CD14-positive monocyte (primary cell): ENCODE results near the gene CMSS1. TPM values are rescaled to one million over a fixed set of nuclear protein-coding genes. Genes with fewer than 3 reads are reported as not detected.

Experiments
- DNase-seq, 3 donors: peaks; one replicate each; pipeline ENCODE4 v3.0.0-alpha.2; 2011 to 2022
- H2AFZ ChIP-seq: 2 replicates; pipeline ENCODE4 v1.6.0; 2012; ENCODE audit warnings: mild to moderate bottlenecking, low read depth, low read length, inconsistent platforms; ENCODE audit not compliant: insufficient read depth, poor library complexity, severe bottlenecking
- H3K27ac ChIP-seq, 2 donors: 1 replicate in 1 of 2; 2 replicates in 1 of 2; pipeline ENCODE4 v1.5.1; 2012 to 2013; ENCODE audit warnings: low read length in 2 of 2, control low read depth in 1 of 2, inconsistent platforms in 1 of 2, low read depth in 1 of 2, mild to moderate bottlenecking in 1 of 2
- H3K27me3 ChIP-seq, 2 donors: one replicate each; pipeline versions ENCODE4 v1.6.0 to v1.6.1; 2011 to 2013; ENCODE audit warnings: low read length in 2 of 2; ENCODE audit not compliant: control insufficient read depth in 2 of 2, insufficient read depth in 2 of 2
- H3K36me3 ChIP-seq, 2 donors: replicated peaks in 1 of 2; 1 replicate in 1 of 2; 2 replicates in 1 of 2; pipeline versions ENCODE4 v1.5.1 to v1.6.1; 2012 to 2013; ENCODE audit warnings: low read length in 2 of 2, control low read depth in 1 of 2, inconsistent platforms in 1 of 2, mild to moderate bottlenecking in 1 of 2; ENCODE audit not compliant: insufficient read depth in 2 of 2, control insufficient read depth in 1 of 2
- H3K4me1 ChIP-seq, 2 donors: 1 replicate in 1 of 2; 2 replicates in 1 of 2; pipeline versions ENCODE4 v1.5.1 to v1.6.1; 2012 to 2013; ENCODE audit warnings: low read length in 2 of 2, control low read depth in 1 of 2, inconsistent platforms in 1 of 2, mild to moderate bottlenecking in 1 of 2, moderate library complexity in 1 of 2; ENCODE audit not compliant: insufficient read depth in 2 of 2, control insufficient read depth in 1 of 2
- H3K4me2 ChIP-seq: replicated peaks from 2 replicates; pipeline ENCODE3; 2012; ENCODE audit warnings: low read length, moderate library complexity, mild to moderate bottlenecking; ENCODE audit not compliant: poor library complexity, severe bottlenecking; ENCODE audit errors: extremely low read depth
- H3K4me3 ChIP-seq, 3 experiments: fragments of 200-600 bp in 1 of 3; sonication (generic) in 1 of 3; replicated peaks in 1 of 3; 1 replicate in 2 of 3; 2 replicates in 1 of 3; pipeline ENCODE4 v1.5.1; 2011 to 2013; ENCODE audit warnings: low read length in 3 of 3, mild to moderate bottlenecking in 3 of 3, control low read depth in 2 of 3, low read depth in 2 of 3, inconsistent platforms in 1 of 3, moderate library complexity in 1 of 3
- H3K79me2 ChIP-seq: 2 replicates; pipeline ENCODE4 v1.6.0; 2012; ENCODE audit warnings: mild to moderate bottlenecking, control low read depth, inconsistent platforms, low read length, moderate library complexity; ENCODE audit not compliant: insufficient read depth
- H3K9ac ChIP-seq: 2 replicates; pipeline ENCODE4 v1.6.0; 2017; ENCODE audit warnings: low read length, mild to moderate bottlenecking; ENCODE audit not compliant: insufficient read depth, poor library complexity, severe bottlenecking
- H3K9me3 ChIP-seq, 2 donors: replicated peaks in 1 of 2; 1 replicate in 1 of 2; 2 replicates in 1 of 2; pipeline versions ENCODE4 v1.5.1 to v1.6.1; 2012 to 2013; ENCODE audit warnings: low read length in 2 of 2, control low read depth in 1 of 2; ENCODE audit not compliant: control insufficient read depth in 1 of 2, insufficient read depth in 1 of 2
- H4K20me1 ChIP-seq: 2 replicates; pipeline ENCODE4 v1.6.0; 2012; ENCODE audit warnings: mild to moderate bottlenecking, low read length, control low read depth, moderate library complexity; ENCODE audit not compliant: insufficient read depth
- H3K27ac Mint-ChIP-seq, 7 donors: one replicate each; pipeline ENCODE4 v1.8.0; 2020; ENCODE audit warnings: mild to moderate bottlenecking in 7 of 7, mixed read lengths in 7 of 7, moderate library complexity in 6 of 7, inconsistent platforms in 2 of 7
- H3K27me3 Mint-ChIP-seq, 3 donors: one replicate each; pipeline ENCODE4 v1.8.0; 2021 to 2022; ENCODE audit warnings: low read depth in 3 of 3, mild to moderate bottlenecking in 3 of 3, mixed read lengths in 3 of 3, moderate library complexity in 3 of 3, inconsistent platforms in 1 of 3
- H3K36me3 Mint-ChIP-seq, 2 donors: one replicate each; pipeline ENCODE4 v1.8.0; 2020; ENCODE audit warnings: mixed read lengths in 2 of 2, inconsistent platforms in 1 of 2, mild to moderate bottlenecking in 1 of 2
- H3K4me1 Mint-ChIP-seq: one replicate; pipeline ENCODE4 v1.8.0; 2020; ENCODE audit warnings: mild to moderate bottlenecking, mixed read lengths
- H3K4me3 Mint-ChIP-seq, 2 donors: one replicate each; pipeline ENCODE4 v1.8.0; 2020; ENCODE audit warnings: mild to moderate bottlenecking in 2 of 2, mixed read lengths in 2 of 2, moderate library complexity in 1 of 2
- H3K9me3 Mint-ChIP-seq, 7 donors: one replicate each; pipeline ENCODE4 v1.8.0; 2020 to 2022; ENCODE audit warnings: mixed read lengths in 7 of 7, mild to moderate bottlenecking in 6 of 7, moderate library complexity in 6 of 7, inconsistent platforms in 2 of 7
- CTCF ChIP-seq: fragments of 200-600 bp; IDR thresholded peaks from one replicate; pipeline ENCODE4 v1.8.0; 2022; ENCODE audit warnings: antibody characterized with exemption, mild to moderate bottlenecking
- WGBS: methylation state at CpG from one replicate; pipeline ENCODE4 v1.1.5; 2013; ENCODE audit warnings: missing lambda C conversion rate; ENCODE audit not compliant: insufficient coverage; 5-methylcytosine and 5-hydroxymethylcytosine counted together
- intact Hi-C, 2 donors: fragments of 100-400 bp; cut with micrococcal nuclease; formaldehyde crosslinking; loops; one replicate each; pipeline versions ENCODE4 v1.15.0 to v1.15.1; 2023
- polyA plus RNA-seq, 3 donors: library from polyadenylated mRNA; depleted of rRNA in 1 of 3; unstranded in 2 of 3; stranded (reverse) in 1 of 3; fragments of 300-500 nt in 2 of 3; fragments of >200 nt in 1 of 3; fragmentation: Illumina TruSeq in 2 of 3; gene quantifications; 1 replicate in 2 of 3; 2 replicates in 1 of 3; pipeline ENCODE4 v1.2.3, GENCODE V29; 2012 to 2021

CMSS1 gene
- polyA plus RNA-seq, 3 donors: 1.1 to 3.6 (median 2.2) TPM

- Histone ChIP-seq H3K4me2 (no peak overlapping the region), H2AFZ (no peak overlapping the region), H3K27me3 (no peaks in the 10 kb centered on the region), H4K20me1 (no peaks in the 10 kb centered on the region), H3K4me1 (no peaks in the 10 kb centered on the region), H3K9me3 (no peaks in the 10 kb centered on the region), H3K36me3 (no peaks in the 10 kb centered on the region), H3K4me3 (no peak overlapping the region), H3K27ac (no peak overlapping the region), H3K79me2 (no peaks in the 10 kb centered on the region), H3K9ac (no peak overlapping the region)
- intact Hi-C loops: no loop called here
- H3K9me3 Mint-ChIP-seq: no peaks in the 10 kb centered on the region
- no CpG with 5 or more reads among the region's 4 CpGs for WGBS
- no peaks in the 10 kb centered on the region for H3K4me1 Mint-ChIP-seq
- H3K4me3 Mint-ChIP-seq: no peak overlapping the region
- H3K27ac Mint-ChIP-seq: no peak overlapping the region
- no peaks in the 10 kb centered on the region for H3K36me3 Mint-ChIP-seq
- peaks cover 0 to 1% (median 0%) of the 10 kb centered on the region in 3 donors for H3K27me3 Mint-ChIP-seq
- TF ChIP-seq CTCF: no peak
- DNase-seq: no peak
Measured at GRCh38 chr3:99954914-99955644, 137.4 kb downstream of the CMSS1 start.

GRCh38 chr3:99955773-99956562 lies 138.3 kb downstream of the CMSS1 start:
- Mint-ChIP-seq H3K36me3 (no peaks in the 10 kb centered on the region), H3K27ac (peak overlapping the region in 1 of 7 donors; percentile 7), H3K4me3 (no peak overlapping the region), H3K4me1 (no peaks in the 10 kb centered on the region), H3K27me3 (peaks cover 0 to 1% (median 0%) of the 10 kb centered on the region in 3 donors), H3K9me3 (no peaks in the 10 kb centered on the region)
- no peak overlapping the region for H3K27ac ChIP-seq
- H3K9ac ChIP-seq: no peak overlapping the region
- H3K4me2 ChIP-seq: no peak overlapping the region
- no peaks in the 10 kb centered on the region for H3K36me3 ChIP-seq
- no peak for TF ChIP-seq CTCF
- no peak overlapping the region for H3K4me3 ChIP-seq
- no peaks in the 10 kb centered on the region for H4K20me1 ChIP-seq
- H3K9me3 ChIP-seq: no peaks in the 10 kb centered on the region
- no peaks in the 10 kb centered on the region for H3K27me3 ChIP-seq
- H3K4me1 ChIP-seq: no peaks in the 10 kb centered on the region
- DNase-seq: no peak
- intact Hi-C loops: no loop called here
- H2AFZ ChIP-seq: no peak overlapping the region
- 90% methylated on average over 7 of the region's 10 CpGs for WGBS
- no peaks in the 10 kb centered on the region for H3K79me2 ChIP-seq
